NCI-H2227 (cell line): Measurements from ENCODE around the gene FMNL2.

Experiments used
- DNase-seq: peaks from one replicate; lab custom pipeline; 2025; ENCODE audit not compliant: unreplicated experiment; lab: John Stamatoyannopoulos, UW

Gene FMNL2

DNA sequence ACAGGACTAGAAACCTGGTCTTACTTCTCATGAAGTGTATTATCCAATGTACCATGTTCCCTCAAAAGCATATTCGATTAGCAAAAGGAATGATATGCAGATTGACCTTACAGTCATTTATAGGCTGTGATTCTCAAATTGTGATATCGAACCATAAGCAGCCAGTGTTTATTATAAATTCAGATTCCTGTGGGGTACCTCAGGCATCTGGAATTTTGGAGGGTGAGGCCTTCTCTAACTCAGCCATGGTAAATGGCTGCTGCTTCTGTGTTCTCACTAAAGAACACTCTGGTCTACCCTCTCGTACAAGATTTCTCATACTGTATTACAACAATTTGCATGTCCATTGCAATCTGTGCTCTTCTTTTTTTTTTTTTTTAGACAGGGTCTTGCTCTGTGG, 297.8 kb downstream of the FMNL2 start:
- DNase-seq = no peak

- DNase-seq = peak; percentile 81
These were observed 300.8 kb downstream of the FMNL2 start for GRCh38 chr2:152635635-152636298.

DNA sequence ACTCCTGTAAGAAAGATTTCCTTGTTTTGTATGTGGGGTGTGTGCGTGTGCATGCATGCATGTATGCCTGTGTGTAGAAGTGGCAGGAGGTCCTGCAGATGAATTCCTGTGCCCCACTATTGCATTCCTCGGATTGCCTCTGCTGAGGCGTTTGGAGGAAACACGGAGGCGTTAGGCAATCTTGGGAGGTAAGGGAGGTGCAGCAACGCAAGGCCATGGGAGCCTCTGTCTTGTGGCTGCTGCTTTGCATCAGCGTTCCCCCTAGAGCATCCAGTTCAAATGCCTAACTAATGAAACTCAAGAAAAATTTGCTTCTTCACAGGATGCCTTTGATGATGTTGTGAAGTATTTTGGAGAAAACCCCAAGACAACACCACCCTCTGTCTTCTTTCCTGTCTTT, 302.3 kb downstream of the FMNL2 start:
- DNase-seq = no peak

DNA sequence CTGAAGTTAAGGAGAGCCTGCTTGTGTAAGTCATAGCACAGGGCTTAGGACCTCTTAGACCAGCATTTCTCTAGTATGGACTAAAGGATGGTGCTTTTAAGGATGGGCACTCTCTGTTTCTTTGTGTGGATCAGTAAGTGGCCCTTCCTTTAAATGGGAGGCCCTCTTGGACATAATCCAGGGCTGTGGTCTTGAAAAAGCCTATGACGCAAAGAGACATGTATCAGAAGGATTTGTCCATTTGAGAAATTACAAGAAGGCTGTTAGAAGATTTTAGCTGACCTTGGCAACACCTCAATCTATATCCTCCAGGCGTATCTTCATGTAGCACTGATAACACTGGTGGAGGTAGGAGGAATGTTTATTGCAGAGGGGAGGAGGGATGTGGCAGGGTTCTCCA, 303.1 kb downstream of the FMNL2 start:
- DNase-seq = no peak

- DNase-seq = no peak
These were observed 303.6 kb downstream of the FMNL2 start for GRCh38 chr2:152638590-152638989.

GRCh38 chr2:152644189-152644873, 309.4 kb downstream of the FMNL2 start:
- DNase-seq = no peak

- DNase-seq = no peak
These were observed 311.3 kb downstream of the FMNL2 start for GRCh38 chr2:152646264-152646663.

DNA sequence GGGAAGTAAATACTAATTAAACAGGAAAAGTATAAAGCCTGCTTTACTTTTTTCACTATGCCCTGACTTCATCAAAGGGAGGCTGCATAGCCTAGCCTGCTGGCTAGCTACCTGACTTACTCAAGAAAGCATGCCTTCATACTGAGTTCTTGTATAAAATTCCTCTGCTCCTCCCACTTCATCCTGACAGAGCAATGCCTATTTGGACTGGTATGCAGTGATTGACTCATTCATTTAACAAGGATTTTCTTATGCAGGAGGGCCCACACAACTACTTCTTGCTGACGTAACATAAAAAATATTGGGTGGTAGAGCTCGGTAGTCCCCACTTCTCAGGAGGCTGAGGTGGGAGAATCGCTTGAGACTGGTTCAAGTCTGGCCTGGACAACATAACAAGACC, 311.8 kb downstream of the FMNL2 start:
- no peak for DNase-seq

DNA sequence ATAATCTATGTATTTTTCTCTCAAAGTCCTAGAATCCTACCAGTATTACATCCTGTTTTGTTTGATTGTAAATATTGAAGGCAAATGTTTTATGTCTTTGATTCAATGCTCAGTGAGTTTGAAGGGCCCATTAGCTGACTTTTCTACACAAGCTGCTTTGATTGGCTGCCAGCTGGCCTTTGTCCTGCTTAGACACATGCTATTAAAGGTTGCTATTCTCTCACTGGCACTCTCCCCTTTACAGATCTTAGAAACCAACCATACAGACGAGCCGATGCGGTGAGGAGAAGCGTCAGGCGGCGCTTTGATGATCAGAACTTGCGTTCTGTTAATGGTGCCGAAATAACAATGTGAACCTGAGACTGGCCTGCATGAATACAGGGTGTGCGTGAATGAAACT, 312.6 kb downstream of the FMNL2 start:
- DNase-seq = no peak

- no peak for DNase-seq
These were observed 313.4 kb downstream of the FMNL2 start for GRCh38 chr2:152648336-152648735.

GRCh38 chr2:152649997-152650396, 315.0 kb downstream of the FMNL2 start:
- DNase-seq = no peak

GRCh38 chr2:152650768-152651371, 315.9 kb downstream of the FMNL2 start:
- no peak for DNase-seq

- no peak for DNase-seq
These were observed 316.9 kb downstream of the FMNL2 start for GRCh38 chr2:152651834-152652233.

GRCh38 chr2:152655880-152656279, 320.9 kb downstream of the FMNL2 start:
- no peak for DNase-seq

- no peak for DNase-seq
These were observed 322.1 kb downstream of the FMNL2 start for GRCh38 chr2:152657043-152657442.

- DNase-seq = no peak
These were observed 323.2 kb downstream of the FMNL2 start for GRCh38 chr2:152658221-152658620.

DNA sequence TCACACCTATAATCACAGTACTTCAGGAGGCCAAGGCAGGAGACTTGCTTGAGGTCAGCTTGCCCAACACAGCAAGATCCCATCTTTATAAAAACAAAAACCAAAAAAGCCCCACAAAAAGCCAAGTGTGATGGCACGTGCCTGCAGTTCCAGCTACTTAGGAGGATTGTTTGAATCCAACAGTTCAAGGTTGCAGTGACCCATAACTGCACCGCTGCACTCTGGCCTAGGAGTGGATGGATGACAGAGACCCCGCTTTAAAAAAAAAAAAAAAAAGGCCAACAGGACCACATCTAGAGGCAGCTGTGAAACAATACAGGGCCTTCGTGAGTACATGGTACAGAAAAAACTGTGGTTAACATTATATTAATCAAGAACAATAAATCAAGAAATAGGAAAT, 326.1 kb downstream of the FMNL2 start:
- DNase-seq = no peak

DNA sequence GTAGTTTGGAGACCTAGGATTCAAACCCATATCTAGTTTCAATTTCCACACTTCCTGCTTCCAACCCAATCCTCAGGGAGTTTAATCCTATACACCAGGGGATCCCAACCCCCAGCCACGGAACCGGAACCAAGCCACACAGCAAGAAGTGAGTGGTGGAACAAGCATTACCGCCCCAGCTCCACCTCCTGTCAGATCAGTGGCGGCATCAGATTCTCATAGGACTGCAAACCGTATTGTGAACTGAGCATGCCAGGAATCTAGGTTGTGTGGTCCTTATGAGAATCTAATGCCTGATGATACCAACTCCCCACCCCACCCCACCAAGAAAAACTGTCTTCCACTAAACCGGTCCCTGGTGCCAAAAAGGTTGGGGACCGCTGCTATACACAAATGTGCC, 329.8 kb downstream of the FMNL2 start:
- DNase-seq = no peak

DNA sequence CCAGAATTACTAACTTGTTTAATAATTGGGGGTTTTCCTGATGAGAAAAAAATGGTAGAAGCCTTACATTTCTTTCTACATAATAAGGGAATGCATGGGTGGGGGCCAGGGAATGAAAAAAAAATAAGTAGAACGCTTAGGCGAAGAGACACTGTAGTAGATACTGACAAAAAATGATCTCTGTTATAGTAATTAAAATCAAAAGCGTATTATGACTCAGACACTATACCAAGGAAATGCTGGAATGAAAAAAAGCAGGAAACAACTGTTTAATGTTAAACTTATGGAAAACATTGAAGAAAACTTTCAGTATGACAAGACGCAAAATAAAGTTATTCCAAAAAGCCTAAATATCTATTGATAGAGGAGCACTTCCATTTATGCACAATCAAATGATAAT, 339.4 kb downstream of the FMNL2 start:
- DNase-seq = no peak

DNA sequence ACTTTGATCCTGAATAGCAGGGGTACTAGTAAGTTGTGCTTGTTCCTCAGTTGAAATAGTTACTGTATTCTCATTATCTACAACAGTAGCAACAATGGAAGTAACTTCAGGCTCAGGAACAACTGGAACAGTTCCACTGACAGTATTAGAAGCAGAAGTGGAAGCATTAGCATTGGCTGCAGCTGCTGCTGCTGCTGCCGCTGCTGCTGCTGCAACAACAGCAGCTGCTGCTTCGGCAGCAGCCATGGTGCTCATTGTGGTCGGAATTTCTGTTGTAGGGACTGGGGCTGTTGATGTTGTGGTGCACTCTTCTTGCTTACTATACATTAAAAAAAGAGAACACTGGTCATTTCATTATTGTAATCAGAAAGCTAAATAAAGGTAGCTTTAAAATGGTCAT, 341.5 kb downstream of the FMNL2 start:
- no peak for DNase-seq

DNA sequence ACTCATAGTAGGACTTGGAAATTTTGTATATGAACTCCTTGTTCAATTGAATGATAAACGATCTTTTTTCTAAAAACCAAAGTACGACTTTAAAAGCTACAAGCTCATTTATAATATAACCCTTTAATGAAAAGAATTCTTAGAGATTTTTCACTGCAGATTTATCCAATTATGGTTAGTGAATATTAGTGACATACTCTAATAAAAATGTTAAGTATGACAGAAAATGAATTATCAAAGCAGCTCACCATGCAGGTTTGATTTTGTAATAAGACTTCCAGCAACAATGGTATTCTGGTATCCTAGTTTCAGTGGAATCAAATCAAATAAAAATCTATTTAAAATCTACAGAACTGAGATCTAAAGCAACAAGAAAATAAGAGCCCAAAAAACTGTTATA, 343.8 kb downstream of the FMNL2 start:
- no peak for DNase-seq

DNA sequence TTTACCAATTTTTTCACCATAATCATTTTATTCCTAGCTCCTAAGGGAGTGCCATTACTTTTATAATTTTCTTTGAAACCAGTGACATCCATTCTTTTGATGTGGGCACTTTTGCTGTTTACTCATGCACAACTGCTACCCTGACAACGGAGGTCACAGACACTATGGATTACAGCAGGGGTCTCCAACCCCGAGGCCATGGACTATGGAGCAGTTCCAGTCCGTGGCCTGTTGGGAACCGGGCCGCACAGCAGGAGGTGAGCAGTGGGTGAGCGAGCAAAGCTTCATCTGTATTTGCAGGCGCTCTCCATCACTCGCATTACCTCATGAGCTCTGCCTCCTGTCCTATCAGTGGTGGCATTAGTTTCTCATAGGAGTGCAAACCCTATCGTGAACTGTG, 347.7 kb downstream of the FMNL2 start:
- no peak for DNase-seq

DNA sequence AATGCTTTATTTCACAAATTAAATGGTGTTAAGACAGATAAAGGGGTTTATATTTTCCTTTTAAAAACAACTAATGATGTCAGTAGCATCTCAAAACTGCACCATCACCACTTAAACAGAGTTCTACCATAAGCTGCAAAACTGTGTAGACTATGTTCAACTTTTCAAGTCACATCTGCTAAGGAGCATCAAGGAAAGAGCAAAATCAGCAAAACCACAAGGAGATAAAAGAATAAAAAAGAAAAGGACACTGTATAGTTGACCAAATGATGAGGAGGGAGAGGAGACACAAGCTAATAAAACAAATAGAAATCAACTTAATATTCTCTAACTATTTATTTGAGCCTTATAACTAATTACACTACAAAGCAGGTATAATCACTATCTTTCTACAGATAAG, 348.4 kb downstream of the FMNL2 start:
- no peak for DNase-seq
